Measurements from ENCODE around the gene CACNA1C. TPM values are rescaled to one million over a fixed set of nuclear protein-coding genes. Genes with fewer than 3 reads are reported as not detected.

Gene CACNA1C
- total and polyA plus RNA-seq, 2 of the 4 experiments (the other 2 are of a cell fraction): 1.6 to 2.6 TPM

DNA sequence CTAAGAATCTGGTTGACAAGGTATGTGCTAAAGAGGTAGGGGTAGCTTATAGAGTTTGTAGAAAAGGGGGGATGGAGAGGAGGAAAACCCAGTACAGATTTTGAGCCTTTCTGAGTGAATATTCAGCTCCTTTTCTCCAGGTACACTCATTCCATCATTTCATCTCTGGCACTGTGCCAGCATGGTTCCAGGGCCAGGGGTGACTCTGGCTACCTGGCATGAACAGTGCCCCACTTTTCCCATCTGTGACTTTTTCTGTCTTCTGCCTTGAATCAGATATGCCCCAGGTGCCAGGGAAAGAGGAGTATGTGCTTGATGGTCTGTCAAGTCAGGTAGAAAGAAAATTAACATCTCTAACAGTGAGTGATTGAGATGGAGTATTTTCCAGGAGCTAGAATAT lies 175.7 kb downstream of the CACNA1C start:
- CTCF ChIA-PET: no interaction called here
- Histone ChIP-seq H3K79me1 (ENCODE audit: low read depth in 1 of 2, low read length in 2 of 2) (0 out of 4 replicates have a peak, but pooled peaks cover 0 to 4% of the 10 kb centered on the region in 2 experiments), H4K5ac (ENCODE audit: low read depth, low read length) (no peak overlapping the region), H2BK20ac (ENCODE audit: low read depth, low read length) (no peak overlapping the region), H2BK120ac (ENCODE audit: low read depth, low read length) (no peak overlapping the region), H3K4me1 (ENCODE audit: control insufficient read depth, insufficient read depth, low read length) (peaks cover 11% of the 10 kb centered on the region), H4K91ac (ENCODE audit: insufficient read depth, low read depth, low read length) (no peak overlapping the region), H3K27me3 (ENCODE audit: control insufficient read depth, insufficient read depth, low read length) (no peaks in the 10 kb centered on the region), H4K20me1 (ENCODE audit: insufficient read depth, low read length) (no peaks in the 10 kb centered on the region), H3K23ac (ENCODE audit: low read depth, low read length) (no peak overlapping the region), H3K4me3 (ENCODE audit: insufficient read depth, low read depth, low read length) (no peak overlapping the region), H3K36me3 (ENCODE audit: control insufficient read depth, insufficient read depth, low read length) (no peaks in the 10 kb centered on the region), H3K4ac (ENCODE audit: low read depth, low read length) (no peak overlapping the region), H2BK15ac (ENCODE audit: low read depth, low read length) (no peak overlapping the region), H2BK5ac (ENCODE audit: low read depth, low read length, poor library complexity, severe bottlenecking) (no peak overlapping the region), H3K56ac (ENCODE audit: extremely low read depth, insufficient read depth, low read length) (no peak overlapping the region), H2AFZ (replicated peaks; ENCODE audit: low read length, poor library complexity) (no peak overlapping the region), H4K8ac (ENCODE audit: low read depth in 2 of 2, low read length in 2 of 2) (no peak overlapping the region), H3K4me2 (ENCODE audit: low read depth, low read length) (no peak overlapping the region), H3K9ac (ENCODE audit: low read depth, low read length) (no peak overlapping the region), H3K18ac (ENCODE audit: low read depth, low read length) (no peak overlapping the region), H2AK9ac (replicated peaks; ENCODE audit: low read depth, low read length, poor library complexity) (no peak overlapping the region), H3K27ac (ENCODE audit: insufficient read depth, low read length) (no peak overlapping the region), H3K14ac (replicated peaks; ENCODE audit: low read depth, low read length) (no peak overlapping the region), H2AK5ac (ENCODE audit: low read depth, low read length) (no peak overlapping the region), H3K9me3 (ENCODE audit: control insufficient read depth, insufficient read depth, low read length) (no peaks in the 10 kb centered on the region), H3K9me1 (ENCODE audit: insufficient read depth, low read length) (no peaks in the 10 kb centered on the region; the same call in 1 of the 2 replicates)
- DNase-seq: no peak
- BruUV-seq (replicated peaks): no TSS peak
- intact Hi-C loops (cut with micrococcal nuclease): no loop called here
- in situ Hi-C loops (cut with MboI; ENCODE audit: low sequenced_read_pairs): no loop called here
- dilution Hi-C loops (cut with HindIII; ENCODE audit: low sequenced_read_pairs, unreplicated experiment): no loop called here
- POLR2A ChIA-PET (ENCODE audit: unreplicated experiment): no interaction called here
- no peak for ATAC-seq (ENCODE audit: low read depth)
- TF ChIP-seq MXI1 (IDR thresholded peaks at IDR 0.05; ENCODE audit: borderline replicate concordance, low read depth, low read length) (no peak), RCOR1 (IDR thresholded peaks at IDR 0.05; ENCODE audit: insufficient replicate concordance, low read length) (no peak), CHD1 (IDR thresholded peaks at IDR 0.05; ENCODE audit: low read depth, low read length) (no peak), FOS (IDR thresholded peaks at IDR 0.05; ENCODE audit: low read depth, low read length) (no peak), CEBPB (IDR thresholded peaks at IDR 0.05; ENCODE audit: low read depth, low read length) (no peak), RAD21 (IDR thresholded peaks at IDR 0.05; ENCODE audit: low read length) (no peak), MAZ (IDR thresholded peaks at IDR 0.05; ENCODE audit: borderline replicate concordance, low read depth, low read length) (no peak), MAFK (IDR thresholded peaks at IDR 0.05; ENCODE audit: low read depth, low read length) (no peak), POLR2A (IDR thresholded peaks at IDR 0.05; ENCODE audit: low read depth, low read length) (no peak), BHLHE40 (IDR thresholded peaks at IDR 0.05; ENCODE audit: low read depth, low read length) (no peak), RFX5 (IDR thresholded peaks at IDR 0.05; ENCODE audit: low read depth, low read length) (no peak)
- TF ChIP-seq, protein P1, sequence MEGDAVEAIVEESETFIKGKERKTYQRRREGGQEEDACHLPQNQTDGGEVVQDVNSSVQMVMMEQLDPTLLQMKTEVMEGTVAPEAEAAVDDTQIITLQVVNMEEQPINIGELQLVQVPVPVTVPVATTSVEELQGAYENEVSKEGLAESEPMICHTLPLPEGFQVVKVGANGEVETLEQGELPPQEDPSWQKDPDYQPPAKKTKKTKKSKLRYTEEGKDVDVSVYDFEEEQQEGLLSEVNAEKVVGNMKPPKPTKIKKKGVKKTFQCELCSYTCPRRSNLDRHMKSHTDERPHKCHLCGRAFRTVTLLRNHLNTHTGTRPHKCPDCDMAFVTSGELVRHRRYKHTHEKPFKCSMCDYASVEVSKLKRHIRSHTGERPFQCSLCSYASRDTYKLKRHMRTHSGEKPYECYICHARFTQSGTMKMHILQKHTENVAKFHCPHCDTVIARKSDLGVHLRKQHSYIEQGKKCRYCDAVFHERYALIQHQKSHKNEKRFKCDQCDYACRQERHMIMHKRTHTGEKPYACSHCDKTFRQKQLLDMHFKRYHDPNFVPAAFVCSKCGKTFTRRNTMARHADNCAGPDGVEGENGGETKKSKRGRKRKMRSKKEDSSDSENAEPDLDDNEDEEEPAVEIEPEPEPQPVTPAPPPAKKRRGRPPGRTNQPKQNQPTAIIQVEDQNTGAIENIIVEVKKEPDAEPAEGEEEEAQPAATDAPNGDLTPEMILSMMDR (conservative IDR thresholded peaks at IDR 0.05; ENCODE audit: low read depth, low read length): no peak
- TF ChIP-seq, protein P2, sequence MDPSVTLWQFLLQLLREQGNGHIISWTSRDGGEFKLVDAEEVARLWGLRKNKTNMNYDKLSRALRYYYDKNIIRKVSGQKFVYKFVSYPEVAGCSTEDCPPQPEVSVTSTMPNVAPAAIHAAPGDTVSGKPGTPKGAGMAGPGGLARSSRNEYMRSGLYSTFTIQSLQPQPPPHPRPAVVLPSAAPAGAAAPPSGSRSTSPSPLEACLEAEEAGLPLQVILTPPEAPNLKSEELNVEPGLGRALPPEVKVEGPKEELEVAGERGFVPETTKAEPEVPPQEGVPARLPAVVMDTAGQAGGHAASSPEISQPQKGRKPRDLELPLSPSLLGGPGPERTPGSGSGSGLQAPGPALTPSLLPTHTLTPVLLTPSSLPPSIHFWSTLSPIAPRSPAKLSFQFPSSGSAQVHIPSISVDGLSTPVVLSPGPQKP (IDR thresholded peaks at IDR 0.05; ENCODE audit: borderline replicate concordance, low read depth, low read length): no peak

Measured in IMR-90 (cell line).